DMS 273 (cell line): ENCODE results near the gene PPP1R13L.
A peak's percentile ranks its signal among the peaks of the same experiment; 100 is the strongest.
"Not testable (repeated sequence)": the region's sequence is repeated elsewhere in the genome, so short reads cannot be mapped to it uniquely, and the experiment has no call there.

Experiments
- DNase-seq: peaks from one replicate; lab custom pipeline; 2025; ENCODE audit not compliant: unreplicated experiment; lab: John Stamatoyannopoulos, UW

The PPP1R13L gene

DNA sequence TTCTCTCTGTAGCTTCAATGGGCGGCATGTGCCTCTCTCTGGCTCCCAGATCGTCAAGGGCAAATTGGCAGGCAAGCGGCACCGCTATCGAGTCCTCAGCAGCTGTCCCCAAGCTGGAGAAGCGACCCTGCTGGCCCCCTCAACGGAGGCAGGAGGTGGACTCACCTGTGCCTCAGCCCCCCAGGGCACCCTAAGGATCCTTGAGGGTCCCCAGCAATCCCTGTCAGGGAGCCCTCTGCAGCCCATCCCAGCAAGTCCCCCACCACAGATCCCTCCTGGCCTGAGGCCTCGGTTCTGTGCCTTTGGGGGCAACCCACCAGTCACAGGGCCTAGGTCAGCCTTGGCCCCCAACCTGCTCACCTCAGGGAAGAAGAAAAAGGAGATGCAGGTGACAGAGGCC is 3.3 kb upstream of the PPP1R13L start:
- no peak for DNase-seq

DNA sequence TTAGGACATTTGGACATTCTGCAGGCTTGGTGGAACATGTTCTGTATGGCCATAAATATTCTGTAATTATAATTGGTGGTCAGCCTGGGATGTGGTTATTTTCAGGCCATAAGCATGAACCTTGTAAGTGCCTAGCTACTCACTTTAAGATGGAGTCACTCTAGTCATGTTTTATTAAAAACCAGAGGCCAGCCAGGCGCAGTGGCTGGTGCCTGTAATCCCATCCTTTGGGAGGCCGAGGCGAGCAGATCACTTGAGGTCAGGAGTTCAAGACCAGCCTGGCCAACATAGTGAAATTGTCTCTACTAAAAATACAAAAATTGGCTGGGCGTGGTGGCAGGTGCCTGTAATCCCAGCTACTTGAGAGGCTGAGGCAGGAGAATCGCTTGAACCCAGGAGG is 2.7 kb upstream of the PPP1R13L start:
- DNase-seq: not testable (repeated sequence)

GRCh38 chr19:45407091-45407375 is 2.2 kb upstream of the PPP1R13L start:
- no peak for DNase-seq

DNA sequence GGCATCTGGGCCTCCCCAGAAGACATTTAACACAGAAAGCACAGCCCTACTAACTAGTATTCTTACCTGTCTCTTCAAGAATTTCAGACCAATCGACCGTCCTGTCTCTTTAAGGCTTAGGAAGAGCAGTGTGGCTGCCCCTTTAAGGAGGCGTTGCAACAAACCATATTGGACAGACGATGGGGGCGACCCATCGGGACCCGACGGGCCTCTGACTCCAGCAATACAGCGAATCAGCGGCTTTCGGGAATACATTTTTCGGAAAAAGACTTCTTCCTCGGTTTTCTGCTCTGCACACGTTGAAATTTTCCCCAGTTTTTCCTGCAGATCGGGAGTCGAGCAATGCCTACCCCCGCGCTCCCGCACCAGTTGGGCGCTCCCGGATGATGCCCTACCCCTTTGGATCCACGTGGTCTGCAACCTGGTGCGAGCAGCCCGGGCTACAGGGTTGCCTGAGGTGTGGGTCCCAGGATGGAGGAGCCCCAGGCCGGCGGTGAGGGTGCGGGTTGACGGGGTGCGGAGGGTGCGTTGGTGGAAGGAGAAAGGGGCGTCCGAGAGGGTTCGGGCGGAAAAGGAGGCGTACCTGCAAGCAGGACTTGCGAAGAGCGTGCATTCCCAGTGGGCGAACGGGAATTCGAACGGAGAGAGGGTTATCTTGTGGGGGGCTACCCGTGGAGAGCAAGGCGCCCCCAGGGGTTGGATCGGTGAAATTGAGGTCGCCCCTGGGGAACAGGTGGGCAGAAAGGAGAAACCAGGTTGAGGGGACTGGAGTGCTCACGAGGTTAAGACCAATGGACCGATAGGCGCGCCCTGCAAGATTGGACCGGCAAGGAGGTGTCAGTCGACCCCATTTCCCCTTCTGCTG is 1.6 kb upstream of the PPP1R13L start, which contains the start of gene POLR1G:
TSS of gene POLR1G (plus strand) at position 419 of the 865 bp plus-strand sequence. CDS start at position 472, 53 bp downstream.
- peak; percentile 94 for DNase-seq

DNA sequence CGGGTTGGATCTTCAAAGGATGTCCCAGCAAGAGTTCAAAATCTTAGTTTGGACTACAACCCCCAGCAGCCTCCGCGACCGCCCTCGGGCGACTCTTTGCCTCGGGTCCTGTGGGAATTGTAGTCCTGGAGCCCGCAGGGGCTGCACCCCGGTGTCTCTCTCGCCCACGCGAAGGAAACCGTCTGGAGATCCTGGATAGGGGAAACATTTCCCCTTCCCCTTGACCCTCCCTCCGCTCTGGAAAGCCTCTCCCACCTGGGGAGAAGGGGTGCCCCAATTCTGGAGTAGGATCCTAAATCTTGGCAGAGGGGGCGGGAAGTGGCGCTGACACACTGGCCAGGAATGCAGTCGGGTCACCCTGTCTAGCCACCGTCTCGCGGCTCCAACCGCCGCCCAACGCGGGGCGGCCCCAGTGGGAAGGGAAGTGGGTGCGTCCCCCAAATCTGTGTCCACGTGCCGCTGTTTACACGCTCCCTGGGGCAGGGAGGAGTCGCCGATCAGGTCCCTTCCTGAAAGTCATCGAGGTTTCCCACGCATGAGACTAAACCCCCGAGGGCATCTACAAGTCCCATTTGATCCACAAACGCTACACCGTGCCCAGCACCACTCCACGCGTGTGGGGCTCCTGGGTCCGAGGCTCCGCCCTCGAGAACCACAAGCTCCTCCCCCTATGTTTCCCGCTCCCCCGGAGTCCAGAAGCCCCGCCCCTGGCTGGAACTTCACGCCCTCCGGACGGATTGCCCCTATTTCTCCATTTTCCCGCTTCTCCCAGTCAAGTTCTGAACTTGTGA is 761 bp upstream of the PPP1R13L start:
- peak; percentile 96 for DNase-seq

- DNase-seq: peak; percentile 62
Observed at GRCh38 chr19:45403781-45404556, 900 bp downstream of the PPP1R13L start.

GRCh38 chr19:45403272-45403671 is 1.6 kb downstream of the PPP1R13L start:
- DNase-seq: no peak

- no peak for DNase-seq
Observed at GRCh38 chr19:45402298-45403061, 2.4 kb downstream of the PPP1R13L start.

- DNase-seq: no peak
Observed at GRCh38 chr19:45401815-45402214, 3.1 kb downstream of the PPP1R13L start.

GRCh38 chr19:45400192-45400591 is 4.7 kb downstream of the PPP1R13L start:
- DNase-seq: peak; percentile 68

DNA sequence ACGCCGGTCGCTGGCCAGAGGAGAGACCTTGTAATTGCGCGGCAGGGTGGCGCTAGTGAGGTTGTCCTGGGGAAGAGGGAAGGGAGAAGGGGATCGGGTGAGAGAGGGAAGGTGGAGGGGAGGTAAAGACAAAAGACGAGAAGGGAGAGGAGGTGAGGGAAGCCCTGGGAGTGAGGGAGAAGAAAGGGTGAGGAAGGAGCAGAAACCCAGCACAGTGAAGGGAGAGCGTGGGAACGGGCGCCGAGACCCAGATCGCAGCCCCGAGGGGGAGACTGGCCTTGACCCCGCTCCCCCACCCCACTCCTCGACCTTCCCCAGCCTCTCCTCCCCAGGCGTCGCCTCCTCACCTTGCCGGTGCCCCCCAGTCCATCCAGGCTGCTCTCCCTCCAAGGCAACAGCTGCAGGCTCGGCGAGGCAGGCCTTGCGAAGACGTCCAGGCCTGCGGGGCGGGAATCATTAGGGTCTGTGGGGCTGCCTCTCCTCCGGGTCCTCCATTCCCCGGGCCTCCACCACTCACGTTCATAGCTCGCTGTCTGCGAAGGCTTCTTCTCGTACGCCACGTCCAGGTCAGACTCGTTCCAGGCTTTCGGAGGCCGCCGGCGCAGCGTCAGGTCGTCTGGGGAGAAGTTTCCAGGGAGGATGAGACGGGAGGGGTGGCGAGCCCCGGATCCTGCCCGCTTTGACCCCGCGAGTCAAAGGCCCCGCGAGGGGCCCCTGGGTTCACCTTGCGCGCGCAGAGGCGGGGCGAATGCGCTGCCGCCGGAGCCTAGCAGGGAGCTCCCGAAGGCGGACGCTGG is 8.8 kb downstream of the PPP1R13L start:
- DNase-seq: no peak

DNA sequence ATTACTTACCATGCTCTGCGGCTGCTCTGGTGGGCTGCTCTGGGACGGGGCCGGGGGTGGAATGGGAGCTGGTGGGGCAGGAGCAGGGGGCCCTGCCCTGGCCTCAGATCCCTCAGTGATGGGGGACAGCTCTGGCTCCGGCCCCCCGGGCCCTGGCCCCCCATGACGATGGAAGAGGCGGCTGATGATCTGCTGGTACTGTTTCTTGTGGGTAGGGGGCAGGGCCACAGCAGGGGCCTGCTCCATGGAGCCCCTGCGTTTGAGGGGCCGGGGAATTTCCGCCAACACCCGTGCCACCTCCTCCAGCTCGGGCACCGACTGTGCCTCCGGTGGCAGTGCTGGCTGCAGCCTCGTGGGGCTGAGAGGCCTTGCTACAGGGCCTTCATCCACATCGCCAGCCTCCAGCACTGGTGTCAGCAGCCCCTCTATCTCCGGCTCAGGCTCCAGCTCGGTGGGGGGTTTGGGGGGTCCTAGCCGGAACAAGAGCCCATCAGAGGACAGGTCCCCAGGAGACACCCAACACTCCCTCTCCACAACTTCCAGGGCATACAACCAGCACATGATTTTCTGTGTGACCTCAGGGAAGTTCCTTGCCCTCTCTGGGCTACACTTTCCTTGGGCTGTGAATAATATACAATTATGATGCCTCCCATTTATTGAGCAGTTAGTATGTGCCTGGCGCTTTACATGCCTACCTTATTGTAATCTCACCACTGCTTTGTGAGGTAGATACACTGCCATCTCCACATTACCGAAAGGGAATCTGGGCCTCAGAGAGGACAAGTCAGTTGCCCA is 12.8 kb downstream of the PPP1R13L start:
- no peak for DNase-seq

DNA sequence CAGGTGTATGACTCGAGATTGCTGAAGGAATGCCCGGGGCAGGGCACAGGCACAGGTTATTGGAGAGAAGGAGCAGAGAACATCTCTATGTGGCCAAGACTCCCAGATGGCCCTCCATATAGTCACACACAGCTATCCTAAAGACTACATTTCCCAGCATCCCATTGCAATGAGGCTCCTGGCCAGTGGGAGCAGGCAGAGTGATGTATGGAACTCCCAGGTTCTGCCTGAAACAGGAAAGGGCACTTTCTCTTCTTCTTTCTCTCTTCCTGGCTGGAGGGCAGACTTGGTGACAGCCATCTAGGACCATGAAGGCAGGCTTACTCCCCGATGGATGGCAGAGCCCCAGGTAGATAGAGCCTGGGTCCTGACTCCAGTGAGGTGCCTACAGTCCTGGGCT is 13.5 kb downstream of the PPP1R13L start:
- peak; percentile 72 for DNase-seq

DNA sequence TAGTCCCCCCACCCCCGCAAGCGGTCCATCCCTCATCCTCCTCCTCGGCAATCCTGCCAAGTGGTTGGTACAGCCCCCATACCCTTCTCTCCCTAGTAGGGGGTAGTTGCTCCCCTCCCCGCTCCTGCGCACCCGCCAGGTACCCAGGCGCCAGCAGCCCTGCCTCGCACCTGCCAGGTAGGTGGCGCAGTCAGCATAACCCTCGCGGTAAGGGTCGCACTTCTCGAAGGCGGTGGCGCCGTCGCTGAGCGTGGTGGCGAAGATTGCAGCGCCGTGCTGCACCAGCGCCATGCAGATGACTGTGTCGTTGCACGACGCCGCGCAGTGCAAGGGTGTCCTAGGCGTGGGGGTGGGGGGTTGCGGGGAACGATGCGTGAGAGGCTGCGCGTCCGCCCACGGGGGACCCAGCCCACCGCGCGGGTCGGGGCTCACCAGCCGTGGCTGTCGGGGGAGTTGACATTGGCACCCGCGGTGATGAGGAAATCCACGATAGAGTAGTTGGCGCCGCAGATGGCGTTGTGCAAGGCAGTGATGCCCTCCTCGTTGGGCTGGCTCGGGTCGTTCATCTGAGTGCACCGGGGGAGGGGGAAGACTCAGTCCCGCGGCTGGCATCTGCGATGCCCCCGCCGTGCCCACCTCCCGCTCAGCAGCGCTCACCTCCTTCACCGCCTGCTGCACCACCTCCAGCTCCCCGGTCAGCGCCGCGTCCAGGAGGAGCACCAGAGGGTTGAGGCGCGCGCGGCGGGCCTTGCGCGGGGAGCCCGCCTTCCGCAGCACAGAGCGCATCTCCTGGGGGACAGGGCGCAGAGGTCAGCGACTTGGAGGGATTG is 19.3 kb downstream of the PPP1R13L start:
- DNase-seq: peak; percentile 68

DNA sequence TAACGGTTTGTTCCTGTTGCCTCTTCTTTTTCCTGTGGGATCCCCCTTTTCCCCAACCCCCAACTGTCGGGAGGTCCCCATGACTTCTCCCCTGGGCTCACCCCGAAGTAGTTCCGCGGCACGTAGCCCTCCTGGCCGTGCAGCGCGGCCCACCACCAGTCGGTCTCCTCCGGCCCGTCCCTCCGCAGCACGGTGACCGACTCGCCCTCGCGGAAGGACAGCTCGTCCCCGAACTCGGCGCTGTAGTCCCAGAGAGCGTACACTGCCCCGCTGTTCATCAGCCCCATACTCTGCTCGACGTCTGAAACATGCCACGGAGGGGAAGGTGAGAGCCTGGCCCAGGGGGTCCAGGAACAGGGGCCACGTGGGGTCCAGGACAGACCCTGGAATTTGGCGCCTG is 22.4 kb downstream of the PPP1R13L start:
- no peak for DNase-seq

DNA sequence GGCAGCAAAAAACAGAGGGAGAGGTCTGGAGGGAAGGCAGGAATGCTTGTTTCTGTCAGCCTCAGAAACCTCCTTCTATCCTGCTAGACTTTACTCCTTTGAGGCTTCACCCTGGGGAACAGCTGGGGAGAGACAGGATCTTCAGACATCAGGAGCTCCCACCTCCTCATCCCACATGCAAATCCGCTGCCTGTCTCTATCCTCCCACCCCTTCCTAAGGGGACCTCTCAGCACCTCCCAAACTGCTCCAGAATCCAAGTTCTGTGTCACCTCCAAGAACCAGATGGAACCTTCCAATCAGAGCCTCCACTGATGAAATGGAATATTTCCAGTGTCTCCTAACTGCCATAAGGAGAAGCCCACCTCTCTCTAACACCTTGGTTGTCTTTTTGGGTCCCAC is 24.8 kb downstream of the PPP1R13L start:
- no peak for DNase-seq

- DNase-seq: no peak
Observed at GRCh38 chr19:45376045-45376724, 28.7 kb downstream of the PPP1R13L start.
